HG02870 (cell line): ENCODE data around the gene EPHA2.

Experiments used
- ATAC-seq: cut with Tn5 transposase; IDR thresholded peaks from one replicate; pipeline ENCODE4 v1.9.1; 2021; ENCODE audit warnings: mild to moderate bottlenecking, moderate library complexity; ENCODE audit not compliant: unreplicated experiment

Gene EPHA2

GRCh38 chr1:16151196-16151994 lies 4.5 kb downstream of the EPHA2 start:
- no peak for ATAC-seq

- no peak for ATAC-seq
Observed at GRCh38 chr1:16150508-16150907, 5.4 kb downstream of the EPHA2 start.

GRCh38 chr1:16149702-16150488 lies 6.0 kb downstream of the EPHA2 start:
- no peak for ATAC-seq

GRCh38 chr1:16149146-16149545 lies 6.7 kb downstream of the EPHA2 start:
- ATAC-seq: no peak

GRCh38 chr1:16148329-16149092 lies 7.4 kb downstream of the EPHA2 start:
- no peak for ATAC-seq

GRCh38 chr1:16147156-16147926 lies 8.5 kb downstream of the EPHA2 start:
- ATAC-seq: no peak

- ATAC-seq: no peak
Observed at GRCh38 chr1:16146279-16147155, 9.4 kb downstream of the EPHA2 start.

GRCh38 chr1:16145662-16146278 lies 10.1 kb downstream of the EPHA2 start:
- no peak for ATAC-seq

- ATAC-seq: no peak
Observed at GRCh38 chr1:16145030-16145661, 10.7 kb downstream of the EPHA2 start.

- no peak for ATAC-seq
Observed at GRCh38 chr1:16144325-16145029, 11.4 kb downstream of the EPHA2 start.

- ATAC-seq: no peak
Observed at GRCh38 chr1:16143566-16144324, 12.1 kb downstream of the EPHA2 start.

- ATAC-seq: no peak
Observed at GRCh38 chr1:16143005-16143565, 12.8 kb downstream of the EPHA2 start.

- ATAC-seq: no peak
Observed at GRCh38 chr1:16142383-16142995, 13.4 kb downstream of the EPHA2 start.

GRCh38 chr1:16141573-16142336 lies 14.1 kb downstream of the EPHA2 start:
- ATAC-seq: no peak

- no peak for ATAC-seq
Observed at GRCh38 chr1:16140068-16140596, 15.7 kb downstream of the EPHA2 start.
